ENCODE results near the gene CDYL.
"Not testable (repeated sequence)": the region's sequence is repeated elsewhere in the genome, so short reads cannot be mapped to it uniquely, and the experiment has no call there.

The CDYL gene

GRCh38 chr6:4969609-4970285 is 193.5 kb downstream of the CDYL start:
- no peak for DNase-seq

DNA sequence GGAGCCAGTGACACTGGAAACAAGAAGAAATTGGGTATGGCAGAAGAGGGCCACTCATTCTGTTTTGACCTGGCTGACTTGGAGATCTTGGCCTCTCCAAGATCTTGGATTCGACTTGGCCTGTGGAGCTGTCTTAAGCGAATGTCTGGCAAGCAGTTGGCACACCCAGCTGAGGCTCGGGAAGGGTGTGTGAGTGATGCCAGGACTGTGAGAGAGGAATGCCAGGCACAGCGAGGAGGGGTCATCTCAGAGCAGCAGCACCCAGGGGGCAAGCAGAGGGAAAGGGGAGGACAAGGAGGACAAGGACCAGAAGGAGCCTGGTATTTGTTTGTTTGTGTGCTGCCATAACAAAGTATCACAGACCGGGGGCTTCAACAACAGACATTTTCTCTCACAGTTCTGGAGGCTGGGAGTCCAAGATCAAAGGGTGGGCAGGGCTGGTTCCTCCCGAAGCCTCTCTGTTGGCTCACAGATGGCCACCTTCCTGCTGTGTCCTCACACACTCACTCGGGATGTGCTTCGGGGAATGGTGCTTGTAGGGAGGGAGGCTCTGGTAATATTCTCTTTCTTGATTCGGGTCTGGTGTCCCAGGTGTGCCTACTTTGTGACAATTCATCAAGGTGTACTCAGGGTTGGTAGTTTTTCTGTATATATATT is 194.7 kb downstream of the CDYL start:
- no peak for DNase-seq

DNA sequence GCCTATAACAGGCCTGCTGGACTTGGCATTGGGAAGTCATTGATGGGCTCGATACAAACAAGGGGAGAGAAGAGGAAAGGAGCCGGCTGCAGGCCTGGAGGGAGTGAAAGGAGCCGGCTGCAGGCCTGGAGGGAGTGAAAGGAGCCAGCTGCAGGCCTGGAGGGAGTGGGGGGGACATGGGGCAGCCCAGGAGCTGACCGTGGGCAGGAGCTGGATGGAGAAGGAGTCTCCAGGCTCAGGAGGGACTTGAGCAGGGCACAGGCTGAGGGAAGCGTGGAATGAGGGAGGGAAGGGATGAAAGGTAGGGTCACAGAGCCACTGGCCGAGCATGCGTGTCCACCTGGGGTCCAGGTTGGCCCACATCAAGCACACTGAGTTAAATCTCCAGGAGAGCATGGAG is 195.6 kb downstream of the CDYL start:
- DNase-seq = no peak

GRCh38 chr6:4972438-4972837 is 196.2 kb downstream of the CDYL start:
- DNase-seq = no peak

DNA sequence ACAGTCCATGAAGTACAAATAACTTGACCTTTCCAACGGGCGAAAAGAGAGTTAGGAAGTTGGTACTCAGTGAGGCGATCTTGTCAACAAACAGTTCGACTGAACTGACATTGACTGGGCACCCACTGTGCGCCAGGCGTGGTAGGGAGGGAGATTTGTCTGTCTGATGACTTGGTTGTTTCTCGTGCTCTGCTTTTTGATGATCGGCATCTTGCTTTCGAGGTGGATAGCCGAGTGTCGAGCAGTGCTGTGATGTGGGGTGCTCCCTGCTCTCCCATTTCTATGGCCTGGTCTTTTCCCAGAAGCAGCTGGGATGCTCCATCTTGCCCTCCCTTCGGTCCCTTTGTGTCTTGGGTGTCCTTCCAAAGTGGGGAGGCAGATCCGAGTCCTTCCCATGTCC is 197.2 kb downstream of the CDYL start:
- no peak for DNase-seq

DNA sequence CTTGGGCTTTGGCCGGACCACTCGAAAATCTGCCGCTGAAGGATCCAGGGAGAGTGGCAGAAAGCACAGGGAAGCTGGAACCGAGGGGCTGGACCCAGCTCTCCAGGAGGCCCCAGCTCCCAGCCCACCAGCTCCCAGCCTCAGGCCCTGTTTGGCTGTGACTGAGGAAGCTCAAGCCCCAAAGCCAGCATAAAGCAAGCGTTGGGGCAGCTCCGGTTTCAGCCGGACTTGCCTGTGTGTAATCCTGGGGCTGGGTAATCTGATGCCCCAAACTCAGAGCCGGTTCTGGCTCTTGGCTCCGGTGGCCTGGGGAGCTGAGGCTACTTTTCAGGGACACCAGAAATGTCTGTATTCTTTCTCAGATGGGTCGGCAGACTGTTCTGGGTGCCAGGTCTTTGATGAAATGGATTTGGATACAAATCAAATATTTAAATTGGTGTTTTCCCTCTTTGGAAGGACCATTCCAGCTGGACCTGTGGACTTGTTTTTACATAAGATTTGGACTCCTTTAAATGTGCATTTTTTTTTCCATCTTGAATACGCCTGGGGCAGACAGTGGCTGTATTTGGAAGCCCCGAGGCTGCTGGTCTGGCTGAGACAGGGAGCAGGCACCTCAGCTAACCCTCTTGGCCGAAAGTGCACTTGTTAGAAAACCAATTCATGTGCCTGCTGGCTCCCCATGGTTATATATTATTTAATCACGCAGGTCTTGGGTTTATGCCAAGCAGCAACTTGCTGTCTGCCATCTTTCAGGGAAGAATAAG is 198.0 kb downstream of the CDYL start:
- peak; percentile 73 for DNase-seq

GRCh38 chr6:4974962-4975361 is 198.8 kb downstream of the CDYL start:
- no peak for DNase-seq

DNA sequence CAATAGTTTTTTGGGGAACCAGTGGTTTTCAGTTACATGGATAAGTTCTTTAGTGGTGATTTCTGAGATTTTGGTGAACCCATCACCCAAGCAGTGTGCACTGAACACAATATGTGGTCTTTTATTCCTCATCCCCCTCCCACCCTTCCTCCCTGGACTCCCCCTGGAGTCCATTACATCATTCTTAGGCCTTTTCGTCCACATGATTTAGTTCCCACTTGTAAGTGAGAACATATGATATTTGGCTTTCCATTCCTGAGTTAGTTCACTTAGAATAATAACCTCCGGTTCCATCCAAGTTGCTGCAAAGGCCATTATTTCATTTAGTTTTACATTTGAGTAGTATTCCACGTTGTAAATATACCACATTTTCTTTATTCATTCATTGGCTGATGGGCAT is 199.3 kb downstream of the CDYL start:
- DNase-seq = no peak

GRCh38 chr6:4977468-4977867 is 201.3 kb downstream of the CDYL start:
- no peak for DNase-seq

DNA sequence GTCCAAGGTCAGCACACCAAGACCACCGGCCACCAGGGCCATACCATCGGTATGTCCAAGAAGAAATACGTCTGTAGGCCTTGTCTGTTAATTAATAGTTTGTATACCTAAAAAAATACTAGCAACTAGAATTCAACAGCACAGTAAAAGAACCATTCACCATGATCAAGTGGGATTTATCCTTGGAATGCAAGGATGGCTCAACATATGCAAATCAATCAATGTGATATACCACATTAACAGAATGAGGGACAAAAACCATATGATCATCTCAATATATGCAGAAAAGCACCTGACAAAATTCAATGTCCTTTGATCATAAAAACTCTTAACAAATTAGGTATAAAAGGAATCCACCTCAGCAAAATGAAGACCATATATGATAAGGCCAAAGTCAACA is 203.2 kb downstream of the CDYL start:
- no peak for DNase-seq

- no peak for DNase-seq
These were observed 205.6 kb downstream of the CDYL start for GRCh38 chr6:4981761-4982160.

DNA sequence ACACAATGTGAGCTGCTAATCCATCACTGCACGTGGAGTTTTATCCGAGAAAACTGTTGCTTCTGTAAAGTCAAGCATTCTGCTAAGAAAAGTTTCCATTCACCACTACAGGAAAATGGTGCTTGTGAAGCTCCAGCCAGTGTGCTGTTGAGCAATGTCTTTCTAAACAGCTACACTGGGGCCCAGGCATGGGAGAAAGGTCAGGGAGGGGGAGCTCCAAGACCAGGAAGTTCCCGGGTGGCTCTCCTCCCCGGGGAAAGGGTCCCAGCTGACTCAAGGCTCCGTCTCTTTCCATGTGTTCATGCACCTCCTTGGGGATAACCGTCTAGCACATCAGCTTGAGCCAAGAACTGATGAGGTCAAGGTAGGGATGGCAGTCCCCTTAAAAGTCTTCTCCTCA is 207.1 kb downstream of the CDYL start:
- DNase-seq = no peak

- DNase-seq = no peak
These were observed 210.8 kb downstream of the CDYL start for GRCh38 chr6:4986999-4987398.

- DNase-seq = no peak
These were observed 211.2 kb downstream of the CDYL start for GRCh38 chr6:4987432-4987831.

DNA sequence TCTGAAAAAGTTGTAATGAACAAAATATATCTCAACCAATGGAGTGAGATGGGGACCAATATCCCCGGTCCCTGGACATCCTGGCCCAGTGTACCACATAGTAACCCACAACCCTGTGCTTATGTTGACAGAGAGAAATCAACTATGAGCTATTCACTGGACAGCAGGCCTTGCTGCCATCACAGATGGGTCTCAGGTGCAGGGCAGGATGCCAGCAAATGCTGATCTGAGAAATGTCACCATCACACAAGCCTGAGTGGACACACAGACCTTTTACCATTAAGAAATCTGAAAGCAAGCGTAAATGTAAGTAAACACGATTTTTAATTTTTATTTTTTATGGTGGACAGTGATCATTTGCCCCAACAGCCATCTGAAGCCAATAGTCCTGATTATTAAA is 218.5 kb downstream of the CDYL start:
- DNase-seq = no peak

DNA sequence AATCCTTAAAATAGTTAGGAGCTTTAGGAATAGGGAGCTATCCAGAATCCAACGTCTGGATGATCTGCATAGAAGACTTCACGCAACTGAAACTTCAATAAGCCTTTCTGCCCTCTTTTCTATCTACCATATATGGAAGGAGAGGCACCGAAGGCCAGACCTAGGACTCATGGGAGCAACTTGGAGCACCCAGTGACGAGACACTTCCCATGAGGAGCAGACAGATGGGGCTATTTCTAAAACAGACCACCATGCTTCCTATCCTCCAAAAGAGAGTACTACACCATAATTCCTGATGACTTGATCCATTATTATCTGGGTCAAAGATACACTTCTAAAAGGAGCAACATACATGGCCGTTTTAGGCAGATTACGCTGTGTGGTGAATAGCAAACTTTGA is 221.7 kb downstream of the CDYL start:
- DNase-seq = no peak

DNA sequence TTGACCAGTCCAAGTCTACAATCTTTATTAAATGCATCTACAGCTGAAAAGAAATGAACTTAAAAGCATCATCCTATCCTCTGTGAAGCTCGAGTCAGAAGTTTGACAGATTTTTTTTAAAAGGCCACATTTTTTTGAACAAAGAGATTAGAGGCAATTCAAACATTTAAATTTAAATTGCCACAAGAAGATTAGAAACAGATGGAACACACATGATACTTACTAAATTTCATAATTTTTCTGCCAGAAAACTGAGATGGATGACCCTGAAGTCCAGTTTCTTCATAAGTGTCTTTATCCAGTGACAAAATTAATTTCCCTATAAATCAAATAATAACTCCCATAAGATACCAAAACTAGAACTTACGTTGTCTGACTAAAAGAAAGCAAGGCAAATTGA is 223.4 kb downstream of the CDYL start:
- no peak for DNase-seq

GRCh38 chr6:5003604-5004372 is 227.6 kb downstream of the CDYL start, which contains the start of gene RPP40:
Gene RPP40 (minus strand): TSS chr6:5004037. CDS start chr6:5004002, 35 bp downstream.
- DNase-seq = peak; percentile 98

DNA sequence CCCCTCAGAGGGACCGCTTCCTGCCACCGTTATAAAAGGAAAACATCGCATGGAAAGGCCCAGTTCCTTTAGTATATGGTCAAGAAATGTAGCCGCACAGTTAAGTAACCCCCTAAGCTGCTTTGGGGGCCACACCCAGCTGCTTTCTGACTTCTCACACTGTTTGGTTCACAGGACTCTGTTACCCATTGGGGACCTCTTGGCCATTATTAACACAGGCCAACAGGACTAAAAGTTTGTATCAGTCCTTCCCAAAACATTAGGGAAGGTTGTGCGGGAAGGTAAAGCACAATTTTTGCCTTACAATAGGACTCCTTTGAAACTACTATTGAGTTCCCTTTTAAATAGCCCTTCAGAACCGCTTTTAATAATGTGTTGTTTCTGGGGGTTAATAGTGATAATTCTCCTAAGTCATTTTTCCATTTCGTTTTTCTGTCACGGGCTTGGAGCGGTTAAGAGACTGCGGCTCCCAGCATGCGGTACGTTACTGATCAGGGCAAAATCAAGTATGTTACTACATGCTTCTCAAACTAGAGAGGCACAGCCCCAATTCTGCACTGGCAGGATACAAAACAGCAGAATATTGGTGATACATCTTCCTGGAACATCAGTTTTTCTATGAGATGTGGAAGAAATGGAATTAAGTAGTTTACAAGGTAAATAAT is 228.3 kb downstream of the CDYL start:
- DNase-seq = no peak

GRCh38 chr6:5005038-5005433 is 228.8 kb downstream of the CDYL start:
- DNase-seq = not testable (repeated sequence)

Measured in NCI-H2029 treated with DMSO at 0.1 percent for 48 hours (cell line).